Adrenal gland (tissue), 5 donors: ENCODE data around the gene DBT.

Experiments
- POLR2A ChIP-seq, 2 donors: fragments of 450-650 bp; IDR thresholded peaks; one replicate each; pipeline ENCODE4 v1.6.1; 2017; ENCODE audit warnings: antibody characterized with exemption in 2 of 2, mild to moderate bottlenecking in 2 of 2, moderate library complexity in 1 of 2
- TF ChIP-seq, protein P1 (sequence below), 6 experiments: fragments of 450-650 bp in 4 of 6; fragments of 200-600 bp in 2 of 6; sonication (generic) in 1 of 6; IDR thresholded peaks; 1 replicate in 5 of 6; 2 replicates in 1 of 6; pipeline versions ENCODE4 v1.5.1 to v1.8.0; 2016 to 2021; ENCODE audit warnings: antibody characterized with exemption in 6 of 6, mild to moderate bottlenecking in 2 of 6, moderate library complexity in 1 of 6
- donor health status: DM: no; HTN: no; CAD: no.

DNA sequence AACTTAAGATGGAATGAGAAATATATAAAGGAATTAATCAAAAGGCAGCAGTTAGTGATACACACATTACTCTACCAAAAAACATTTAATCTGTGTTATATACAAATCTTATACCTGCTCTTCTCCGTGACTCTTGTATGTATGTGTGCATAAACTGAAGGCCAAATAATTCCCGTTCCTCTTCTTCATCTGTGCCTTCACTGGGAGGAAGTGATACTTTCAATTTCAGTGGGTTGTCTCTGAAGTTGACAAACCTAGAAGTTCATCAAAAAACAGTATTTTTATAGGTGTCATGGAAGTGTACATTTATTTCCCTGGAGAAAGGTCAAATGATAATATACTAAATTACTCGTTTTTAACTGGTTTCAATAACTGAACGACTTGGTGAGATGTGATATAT lies 97.4 kb downstream of the DBT start:
- TF ChIP-seq, protein P1, sequence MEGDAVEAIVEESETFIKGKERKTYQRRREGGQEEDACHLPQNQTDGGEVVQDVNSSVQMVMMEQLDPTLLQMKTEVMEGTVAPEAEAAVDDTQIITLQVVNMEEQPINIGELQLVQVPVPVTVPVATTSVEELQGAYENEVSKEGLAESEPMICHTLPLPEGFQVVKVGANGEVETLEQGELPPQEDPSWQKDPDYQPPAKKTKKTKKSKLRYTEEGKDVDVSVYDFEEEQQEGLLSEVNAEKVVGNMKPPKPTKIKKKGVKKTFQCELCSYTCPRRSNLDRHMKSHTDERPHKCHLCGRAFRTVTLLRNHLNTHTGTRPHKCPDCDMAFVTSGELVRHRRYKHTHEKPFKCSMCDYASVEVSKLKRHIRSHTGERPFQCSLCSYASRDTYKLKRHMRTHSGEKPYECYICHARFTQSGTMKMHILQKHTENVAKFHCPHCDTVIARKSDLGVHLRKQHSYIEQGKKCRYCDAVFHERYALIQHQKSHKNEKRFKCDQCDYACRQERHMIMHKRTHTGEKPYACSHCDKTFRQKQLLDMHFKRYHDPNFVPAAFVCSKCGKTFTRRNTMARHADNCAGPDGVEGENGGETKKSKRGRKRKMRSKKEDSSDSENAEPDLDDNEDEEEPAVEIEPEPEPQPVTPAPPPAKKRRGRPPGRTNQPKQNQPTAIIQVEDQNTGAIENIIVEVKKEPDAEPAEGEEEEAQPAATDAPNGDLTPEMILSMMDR (IDR thresholded peaks at IDR 0.05): no peak
- no peak for TF ChIP-seq POLR2A (IDR thresholded peaks at IDR 0.05)
